Smooth muscle cell (in vitro differentiated cells): ENCODE data around the gene CELA2B. TPM values are rescaled to one million over a fixed set of nuclear protein-coding genes. Genes with fewer than 3 reads are reported as not detected.

Experiments
- DNase-seq: peaks from one replicate; lab custom pipeline; 2025; ENCODE audit not compliant: unreplicated experiment; lab: John Stamatoyannopoulos, UW
- H2AFZ ChIP-seq: fragments of 200-600 bp; sonication (generic); 2 replicates; pipeline ENCODE4 v1.6.0; 2016; ENCODE audit warnings: antibody characterized with exemption, low read depth, mild to moderate bottlenecking
- H3F3A ChIP-seq: fragments of 200-600 bp; sonication (generic); 2 replicates; pipeline ENCODE4 v1.6.0; 2017; ENCODE audit warnings: antibody characterized with exemption, low read depth
- H3K27ac ChIP-seq: fragments of 200-600 bp; sonication (generic); 2 replicates; pipeline ENCODE4 v1.5.1; 2016; ENCODE audit warnings: low read depth, mild to moderate bottlenecking
- H3K27me3 ChIP-seq: fragments of 200-600 bp; sonication (generic); 2 replicates; pipeline ENCODE4 v1.6.1; 2016; ENCODE audit warnings: low read depth, mild to moderate bottlenecking
- H3K36me3 ChIP-seq: fragments of 200-600 bp; sonication (generic); 2 replicates; pipeline ENCODE4 v1.5.1; 2016; ENCODE audit warnings: low read depth
- H3K4me1 ChIP-seq: fragments of 200-600 bp; sonication (generic); 2 replicates; pipeline ENCODE4 v1.5.1; 2016; ENCODE audit warnings: low read depth
- H3K4me2 ChIP-seq: fragments of 200-600 bp; sonication (generic); 2 replicates; pipeline ENCODE4 v1.6.0; 2016; ENCODE audit warnings: mild to moderate bottlenecking
- H3K4me3 ChIP-seq: fragments of 200-600 bp; sonication (generic); 2 replicates; pipeline ENCODE4 v1.5.1; 2016; ENCODE audit warnings: mild to moderate bottlenecking
- H3K79me2 ChIP-seq: fragments of 200-600 bp; sonication (generic); 2 replicates; pipeline ENCODE4 v1.6.0; 2016; ENCODE audit warnings: low read depth, mild to moderate bottlenecking
- H3K9ac ChIP-seq: fragments of 200-600 bp; sonication (generic); 2 replicates; pipeline ENCODE4 v1.6.0; 2016; ENCODE audit warnings: low read depth
- H3K9me3 ChIP-seq: fragments of 200-600 bp; sonication (generic); replicated peaks from 2 replicates; pipeline ENCODE4 v1.5.1; 2016; ENCODE audit warnings: low read depth
- H4K20me1 ChIP-seq: fragments of 200-600 bp; sonication (generic); 2 replicates; pipeline ENCODE4 v1.6.0; 2016; ENCODE audit warnings: low read depth
- CTCF ChIP-seq: fragments of 200-600 bp; sonication (generic); IDR thresholded peaks from 2 replicates; pipeline ENCODE4 v1.5.1; 2017; ENCODE audit warnings: borderline replicate concordance, mild to moderate bottlenecking, antibody characterized with exemption; ENCODE audit not compliant: insufficient read depth, poor library complexity, severe bottlenecking
- WGBS: methylation state at CpG from one replicate; pipeline ENCODE4 v1.1.7; 2016; ENCODE audit warnings: low lambda C conversion rate; 5-methylcytosine and 5-hydroxymethylcytosine counted together
- polyA plus RNA-seq: library from polyadenylated mRNA; unstranded; fragments of >200 nt; fragmentation: Nextera tagmentation; extraction: Ambion mirVana; gene quantifications from 2 replicates; pipeline ENCODE4 v1.2.1, GENCODE V29; 2016
- total RNA-seq: library from RNA; depleted of rRNA; stranded (reverse); fragments of >200 nt; gene quantifications from 2 replicates; pipeline ENCODE4 v1.2.3, GENCODE V29; 2014

CELA2B gene
- total and polyA plus RNA-seq, 2 experiments from 2014 or later: not detected

- Histone ChIP-seq H3K79me2 (no peaks in the 10 kb centered on the region), H3F3A (no peaks in the 10 kb centered on the region), H3K36me3 (no peaks in the 10 kb centered on the region), H3K9ac (no peak overlapping the region), H3K4me3 (no peak overlapping the region), H3K9me3 (no peaks in the 10 kb centered on the region), H2AFZ (no peak overlapping the region), H3K4me1 (no peaks in the 10 kb centered on the region), H3K27ac (no peak overlapping the region), H4K20me1 (no peaks in the 10 kb centered on the region), H3K4me2 (no peak overlapping the region), H3K27me3 (no peaks in the 10 kb centered on the region)
- 30% methylated on average over 5 of the region's 5 CpGs for WGBS
- TF ChIP-seq CTCF: no peak
- DNase-seq: no peak
These were observed 16.7 kb downstream of the CELA2B start for GRCh38 chr1:15492596-15492995.

- no peaks in the 10 kb centered on the region for H3F3A ChIP-seq
- no peak overlapping the region for H3K4me2 ChIP-seq
- H3K27ac ChIP-seq: no peak overlapping the region
- H4K20me1 ChIP-seq: no peaks in the 10 kb centered on the region
- no peaks in the 10 kb centered on the region for H3K36me3 ChIP-seq
- TF ChIP-seq CTCF: no peak
- H2AFZ ChIP-seq: no peak overlapping the region
- 89% methylated on average over 9 of the region's 9 CpGs for WGBS
- H3K27me3 ChIP-seq: no peaks in the 10 kb centered on the region
- H3K4me3 ChIP-seq: no peak overlapping the region
- no peak for DNase-seq
- no peaks in the 10 kb centered on the region for H3K9me3 ChIP-seq
- no peaks in the 10 kb centered on the region for H3K4me1 ChIP-seq
- H3K9ac ChIP-seq: no peak overlapping the region
- H3K79me2 ChIP-seq: no peaks in the 10 kb centered on the region
These were observed 18.0 kb downstream of the CELA2B start for GRCh38 chr1:15493869-15494390.

- H3K9me3 ChIP-seq: no peaks in the 10 kb centered on the region
- 77% methylated on average over 19 of the region's 19 CpGs for WGBS
- no peak overlapping the region for H3K4me2 ChIP-seq
- no peaks in the 10 kb centered on the region for H3K27me3 ChIP-seq
- H3K27ac ChIP-seq: no peak overlapping the region
- H3F3A ChIP-seq: no peaks in the 10 kb centered on the region
- no peak for DNase-seq
- no peak overlapping the region for H3K4me3 ChIP-seq
- no peak for TF ChIP-seq CTCF
- H3K4me1 ChIP-seq: no peaks in the 10 kb centered on the region
- H3K79me2 ChIP-seq: no peaks in the 10 kb centered on the region
- no peaks in the 10 kb centered on the region for H4K20me1 ChIP-seq
- no peak overlapping the region for H2AFZ ChIP-seq
- H3K9ac ChIP-seq: no peak overlapping the region
- no peaks in the 10 kb centered on the region for H3K36me3 ChIP-seq
These were observed 24.6 kb downstream of the CELA2B start for GRCh38 chr1:15500184-15501178.
